ENCODE data around the gene MTG1.
"Not testable (repeated sequence)": the region's sequence is repeated elsewhere in the genome, so short reads cannot be mapped to it uniquely, and the experiment has no call there.

MTG1 gene

DNA sequence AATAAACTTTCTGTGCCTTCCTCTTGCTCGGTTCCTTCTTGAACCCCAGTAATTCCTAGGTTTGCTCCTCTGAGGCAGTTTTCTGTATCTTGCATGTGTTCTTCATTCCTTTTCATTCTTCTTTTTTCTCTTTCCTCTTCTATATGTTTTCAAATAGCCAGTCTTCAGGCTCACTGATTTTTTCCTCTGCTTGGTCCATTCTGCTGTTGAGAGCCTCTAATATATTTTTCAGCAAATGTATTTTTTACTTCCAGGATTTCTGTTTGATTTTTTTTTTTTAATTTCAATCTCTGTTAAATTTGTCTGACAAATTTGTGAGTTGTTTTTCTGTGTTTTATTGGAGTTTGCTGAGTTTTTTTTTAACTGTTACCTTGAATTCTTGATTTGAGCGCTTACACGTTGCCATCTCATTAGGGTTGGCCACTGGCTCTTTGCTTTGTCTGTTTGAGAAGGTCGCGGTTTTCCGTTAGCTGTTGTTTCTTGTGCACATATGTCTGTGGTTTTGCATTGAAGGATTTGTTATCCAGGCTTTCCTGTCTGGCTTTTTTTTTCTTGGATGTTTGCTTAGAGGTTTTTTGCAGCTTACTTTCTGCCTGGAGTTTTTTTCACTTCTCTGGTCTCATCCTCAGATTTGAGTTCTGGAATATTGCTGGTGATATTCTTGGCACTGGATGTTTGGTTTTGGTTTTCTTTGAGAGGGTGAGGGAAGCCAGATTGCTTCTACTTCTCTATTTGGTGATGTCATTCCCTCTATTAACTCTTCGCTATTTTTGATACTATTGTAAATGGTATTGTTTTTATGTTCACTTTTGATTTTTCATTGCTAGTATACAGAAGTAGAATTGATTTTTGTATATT, 17.8 kb downstream of the MTG1 start:
- no peak for TF ChIP-seq POLR2A (IDR thresholded peaks at IDR 0.05; ENCODE audit: low read depth, low read length)
- no peak for DNase-seq (ENCODE audit: insufficient read length, low spot score)
- FAIRE-seq, result no peak

DNA sequence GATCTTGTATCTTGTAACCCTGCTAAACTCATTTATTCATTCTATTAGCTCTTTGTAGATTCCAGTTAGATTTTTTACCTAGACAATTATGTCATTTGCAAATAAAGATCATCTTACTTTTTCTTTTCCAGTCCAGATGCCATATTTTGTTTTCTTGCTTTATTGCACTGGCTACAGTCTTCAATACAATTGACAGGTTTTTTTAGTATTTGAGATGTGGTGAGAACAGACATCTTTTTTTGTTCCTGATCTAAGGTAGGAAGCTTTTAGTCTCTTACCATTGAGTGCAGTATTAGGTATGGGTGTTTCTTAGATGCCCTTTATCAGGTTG, 18.4 kb downstream of the MTG1 start:
- FAIRE-seq, result no peak
- no peak for TF ChIP-seq POLR2A (IDR thresholded peaks at IDR 0.05; ENCODE audit: low read depth, low read length)
- DNase-seq (ENCODE audit: insufficient read length, low spot score), result no peak

DNA sequence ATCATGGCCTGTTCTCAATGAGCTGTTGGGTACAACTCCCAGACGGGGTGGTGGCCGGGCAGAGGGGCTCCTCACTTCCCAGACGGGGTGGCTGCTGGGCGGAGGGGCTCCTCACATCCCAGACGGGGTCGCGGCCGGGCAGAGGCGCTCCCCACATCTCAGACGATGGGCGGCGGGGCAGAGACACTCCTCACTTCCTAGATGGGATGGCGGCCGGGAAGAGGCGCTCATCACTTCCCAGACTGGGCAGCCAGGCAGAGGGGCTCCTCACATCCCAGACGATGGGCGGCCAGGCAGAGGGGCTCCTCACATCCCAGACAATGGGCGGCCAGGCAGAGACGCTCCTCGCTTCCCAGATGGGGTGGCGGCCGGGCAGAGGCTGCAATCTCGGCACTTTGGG, 20.4 kb downstream of the MTG1 start:
- FAIRE-seq; DNase-seq (ENCODE audit: insufficient read length, low spot score): not testable (repeated sequence)

DNA sequence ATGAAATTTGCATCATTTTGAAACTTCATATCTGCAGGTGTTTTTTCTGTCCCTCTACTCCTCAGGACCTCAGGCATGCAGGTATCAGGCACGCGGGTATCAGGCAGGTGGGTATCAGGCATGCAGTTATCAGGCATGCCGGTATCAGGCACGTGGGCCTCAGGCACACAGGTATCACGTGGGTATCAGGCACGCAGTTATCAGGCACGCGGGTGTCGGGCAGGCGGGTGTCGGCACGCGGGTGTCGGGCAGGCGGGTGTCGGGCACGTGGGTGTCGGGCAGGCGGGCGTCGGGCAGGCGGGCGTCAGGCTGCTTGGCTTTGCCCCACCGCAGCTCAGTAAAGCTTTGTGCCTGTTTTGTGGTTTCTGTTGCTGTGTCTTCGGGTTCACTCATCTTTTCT, 21.8 kb downstream of the MTG1 start:
- no peak for TF ChIP-seq POLR2A (IDR thresholded peaks at IDR 0.05; ENCODE audit: low read depth, low read length)
- no peak for FAIRE-seq

DNA sequence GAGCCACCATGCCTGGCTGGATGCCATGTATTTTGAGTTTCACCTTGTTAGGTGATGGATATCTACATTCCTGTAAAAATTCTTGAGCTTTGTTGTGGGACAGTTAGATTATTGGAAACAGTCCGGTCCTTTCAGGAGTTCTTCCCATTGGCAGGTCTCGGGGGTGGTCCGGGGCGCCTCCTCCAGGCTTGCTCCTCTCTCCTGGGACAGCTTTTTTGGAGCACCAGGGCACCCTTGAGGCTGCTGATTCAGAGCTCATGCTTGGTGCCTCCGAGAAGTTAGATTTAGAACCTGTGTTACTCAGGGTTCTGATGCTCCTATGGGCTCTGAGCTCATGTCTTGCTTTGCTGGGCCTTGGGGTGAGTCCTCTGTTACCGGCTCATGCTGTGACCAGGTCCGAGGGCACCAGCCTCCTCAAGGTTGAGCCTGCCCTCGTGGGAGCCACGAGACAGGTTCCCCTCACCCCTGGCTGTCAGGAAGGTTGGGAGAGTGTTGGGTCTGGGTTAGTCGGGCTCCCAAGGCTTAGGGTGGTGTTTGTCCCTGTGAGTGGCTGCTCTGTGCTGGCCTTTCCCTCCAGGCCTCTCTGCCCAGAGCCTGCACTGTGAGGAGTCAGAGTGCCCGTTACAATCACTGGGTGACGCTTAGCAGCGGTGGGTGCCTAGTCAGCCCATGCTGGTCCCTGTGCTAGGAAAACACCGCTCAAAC, 24.5 kb downstream of the MTG1 start:
- no peak for TF ChIP-seq POLR2A (IDR thresholded peaks at IDR 0.05; ENCODE audit: low read depth, low read length)
- DNase-seq (ENCODE audit: insufficient read length, low spot score) (no peak), FAIRE-seq (no peak)

More for the DNA sequence above, 21.8 kb downstream of the MTG1 start:
- DNase-seq (ENCODE audit: insufficient read length, low spot score), result no peak

DNA sequence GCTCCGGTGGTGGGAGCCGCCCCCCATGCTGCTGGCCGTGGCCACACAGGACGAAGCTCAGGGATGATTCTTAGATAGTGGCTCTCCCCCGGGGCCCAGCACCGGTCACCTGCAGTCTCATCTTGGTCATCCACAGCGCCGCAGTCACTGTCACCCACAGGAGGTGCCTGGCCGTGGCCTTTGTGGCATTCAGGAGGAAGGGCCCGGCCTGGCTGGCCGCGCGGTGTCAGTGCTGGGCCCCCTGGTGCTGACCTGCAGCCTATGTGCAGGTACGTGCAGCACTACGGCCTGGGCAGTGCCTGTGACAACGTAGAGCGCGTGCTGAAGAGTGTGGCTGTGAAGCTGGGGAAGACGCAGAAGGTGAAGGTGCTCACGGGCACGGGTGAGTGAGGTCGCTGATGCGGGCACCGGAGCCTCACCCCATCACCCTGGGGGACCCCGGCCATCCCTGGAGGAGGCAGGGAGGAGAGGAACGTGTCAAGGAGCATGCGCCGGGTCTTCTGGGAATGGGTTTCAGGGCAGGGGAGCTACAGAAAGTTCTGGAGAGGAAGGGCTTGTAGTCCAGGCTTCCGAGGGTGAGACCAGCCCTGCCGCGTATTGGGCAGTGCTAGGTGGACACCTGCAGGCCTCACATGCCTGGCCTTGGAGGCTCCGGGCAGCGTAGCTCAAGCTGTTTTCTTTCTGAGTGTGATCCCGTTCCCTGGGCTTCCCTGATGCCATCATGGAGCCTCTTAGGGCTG, 25.4 kb downstream of the MTG1 start:
- no peak for TF ChIP-seq POLR2A (IDR thresholded peaks at IDR 0.05; ENCODE audit: low read depth, low read length)
- FAIRE-seq (no peak), DNase-seq (ENCODE audit: insufficient read length, low spot score) (no peak)

DNA sequence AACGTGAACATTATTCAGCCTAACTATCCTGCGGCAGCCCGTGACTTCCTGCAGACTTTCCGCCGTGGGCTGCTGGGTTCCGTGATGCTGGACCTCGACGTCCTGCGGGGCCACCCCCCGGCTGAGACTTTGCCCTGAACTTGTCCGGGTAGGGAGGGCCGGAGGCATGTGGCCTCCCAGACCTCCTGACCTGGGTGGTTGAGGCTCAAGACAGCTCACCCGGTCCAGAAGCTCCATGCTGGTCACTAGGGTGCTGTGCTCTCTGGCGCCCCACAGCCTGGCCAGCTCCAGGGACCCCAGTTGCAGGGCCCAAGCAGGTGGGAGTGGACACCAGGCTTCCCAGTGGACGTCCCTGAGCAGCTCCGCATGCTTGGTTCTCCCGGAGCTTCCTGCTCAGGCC, 26.1 kb downstream of the MTG1 start:
- DNase-seq (ENCODE audit: insufficient read length, low spot score) (no peak), FAIRE-seq (no peak)
- TF ChIP-seq POLR2A (IDR thresholded peaks at IDR 0.05; ENCODE audit: low read depth, low read length), result no peak

DNA sequence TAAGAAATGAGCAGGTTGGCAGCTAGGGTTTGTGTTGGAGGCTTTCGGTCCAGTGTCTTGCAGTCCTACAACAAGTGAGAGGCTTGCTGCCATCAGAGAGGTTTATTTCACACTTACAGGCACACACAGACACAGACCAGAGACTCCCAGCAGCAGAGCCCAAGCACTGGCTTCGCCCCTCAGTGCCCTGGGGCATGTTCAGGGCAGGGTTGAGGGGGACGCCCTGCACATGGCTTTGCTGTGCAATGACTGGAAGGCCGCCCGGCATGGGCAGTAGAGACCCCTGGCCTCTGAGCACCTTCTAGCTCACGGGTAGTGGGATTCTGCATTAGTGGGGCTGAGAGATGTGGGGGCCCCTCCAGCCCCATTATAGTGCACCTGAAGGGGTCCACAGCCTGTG, 26.6 kb downstream of the MTG1 start:
- no peak for DNase-seq (ENCODE audit: insufficient read length, low spot score)
- no peak for TF ChIP-seq POLR2A (IDR thresholded peaks at IDR 0.05; ENCODE audit: low read depth, low read length)
- FAIRE-seq, result no peak

DNA sequence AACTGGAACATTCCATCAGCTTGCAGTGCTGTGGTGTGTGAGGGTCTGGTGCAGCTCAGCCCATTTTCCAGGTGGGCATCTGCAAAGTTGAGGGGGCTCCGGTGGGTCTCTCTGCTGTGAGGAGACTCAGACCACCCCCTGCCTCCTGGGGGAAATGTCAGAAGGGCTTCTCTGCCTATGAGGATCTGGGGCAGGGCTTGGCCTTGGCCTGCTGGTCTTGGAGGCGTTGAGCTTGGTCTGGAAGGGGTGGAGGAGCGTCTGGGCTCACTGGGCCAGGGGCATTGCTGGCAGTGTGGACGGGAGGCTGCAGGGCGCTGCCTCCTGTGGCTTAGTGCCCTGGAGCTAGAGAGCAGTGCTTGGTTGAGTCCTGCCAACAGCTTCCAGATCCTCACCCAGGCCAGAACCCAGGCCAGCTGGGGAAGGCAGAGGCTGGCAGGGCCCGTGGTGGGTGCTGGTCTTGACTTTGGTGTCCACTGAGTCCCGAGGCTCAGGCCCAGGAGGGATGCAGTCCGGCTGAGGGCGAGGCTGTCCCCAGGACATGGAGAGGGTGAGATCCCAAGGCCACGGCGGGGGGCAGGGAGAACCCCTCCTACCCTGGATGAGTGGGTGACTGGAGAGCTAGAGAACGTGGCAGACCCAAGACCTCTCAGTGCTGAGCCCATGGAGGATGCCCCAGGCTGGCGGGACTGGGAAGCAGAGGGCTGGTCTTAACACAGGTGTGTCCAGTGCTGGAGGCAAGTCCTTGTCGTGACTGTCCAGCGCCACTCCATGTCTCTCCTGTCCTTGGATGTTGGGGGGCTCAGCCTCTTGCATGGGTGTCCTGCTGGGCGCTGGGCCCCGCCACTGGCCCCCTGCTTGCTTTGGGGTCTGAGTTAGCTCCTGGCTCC, 27.6 kb downstream of the MTG1 start:
- no peak for DNase-seq (ENCODE audit: insufficient read length, low spot score)
- no peak for FAIRE-seq

DNA sequence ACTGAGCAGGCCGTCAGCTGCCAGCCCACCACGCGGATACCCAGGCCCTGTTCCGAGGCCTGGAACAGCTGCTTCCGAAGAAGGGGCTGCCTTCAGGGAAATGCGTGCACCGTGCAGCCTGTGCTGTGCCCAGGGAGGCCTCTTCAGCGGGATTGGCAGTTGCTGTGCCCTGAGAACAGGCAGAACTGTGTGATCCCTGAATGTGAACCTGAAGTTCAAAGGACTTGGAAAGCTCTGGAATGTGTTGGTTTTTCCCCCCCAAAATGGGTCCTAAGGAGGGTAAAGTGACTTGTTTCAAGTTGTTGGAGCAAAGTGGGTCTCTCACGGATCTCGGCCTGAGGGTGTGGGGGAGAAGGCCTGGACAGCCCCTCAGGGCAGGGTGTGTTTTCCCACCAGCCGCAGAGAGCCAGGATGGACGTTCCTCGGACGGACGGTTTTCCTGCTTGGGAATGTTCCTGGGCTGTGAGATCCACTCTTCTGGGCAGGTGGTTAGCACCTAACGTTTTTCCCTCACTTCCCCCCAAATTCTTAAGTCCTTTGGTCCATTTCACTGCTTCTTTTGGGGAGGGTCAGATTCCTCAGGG, 28.4 kb downstream of the MTG1 start:
- no peak for TF ChIP-seq POLR2A (IDR thresholded peaks at IDR 0.05; ENCODE audit: low read depth, low read length)
- FAIRE-seq, result no peak
- DNase-seq (ENCODE audit: insufficient read length, low spot score), result no peak

More for the DNA sequence above, 27.6 kb downstream of the MTG1 start:
- no peak for TF ChIP-seq POLR2A (IDR thresholded peaks at IDR 0.05; ENCODE audit: low read depth, low read length)

DNA sequence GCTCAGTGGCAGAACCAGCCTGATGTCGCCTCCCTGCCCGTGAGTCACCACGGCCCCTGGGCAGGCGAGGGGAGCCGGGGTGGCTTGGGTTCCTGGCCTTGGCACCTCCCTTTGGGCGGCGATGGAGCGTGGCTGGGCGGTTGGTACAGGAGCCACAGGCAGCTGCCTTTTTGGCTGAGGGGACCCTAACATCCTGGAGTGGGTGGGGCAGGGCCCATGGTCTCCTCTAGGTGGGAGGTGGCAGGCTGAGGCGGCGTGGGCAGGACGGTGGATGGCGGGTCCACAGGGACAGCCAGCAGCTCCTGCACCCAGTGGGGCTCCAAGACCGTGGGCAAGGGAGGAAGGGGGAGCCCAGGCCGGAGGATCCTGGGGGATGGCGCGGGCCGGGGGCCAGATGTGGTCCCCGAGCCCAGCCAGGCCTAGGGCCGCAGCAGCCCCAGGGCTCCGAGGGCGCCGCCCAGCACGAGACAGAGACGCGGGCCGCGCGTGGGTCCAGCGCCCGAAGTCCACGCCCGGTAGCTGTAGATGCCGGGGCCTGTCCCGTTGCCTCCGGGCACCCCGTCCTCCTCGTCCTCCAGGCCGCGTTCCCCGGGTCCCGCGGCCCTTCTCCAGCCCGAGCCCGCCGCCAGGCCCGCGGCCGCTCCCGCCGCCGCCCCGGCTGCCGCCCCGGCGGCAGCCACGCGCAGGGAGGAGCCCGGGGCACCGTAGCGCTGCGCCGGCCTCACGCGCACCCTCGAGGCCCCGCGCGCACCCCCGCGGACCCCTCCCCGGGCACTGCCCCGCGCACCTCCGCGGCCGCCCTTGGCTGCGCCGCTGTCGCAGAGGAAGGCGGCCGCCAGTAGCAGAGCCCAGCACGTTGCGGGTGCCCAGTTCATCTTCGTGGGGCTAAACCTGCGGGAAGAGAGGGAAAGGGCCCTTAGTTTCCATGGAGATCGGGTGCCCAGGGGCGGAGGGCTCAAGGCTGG, 29.1 kb downstream of the MTG1 start:
- TF ChIP-seq POLR2A (IDR thresholded peaks at IDR 0.05; ENCODE audit: low read depth, low read length), result no peak
- FAIRE-seq (no peak), DNase-seq (ENCODE audit: insufficient read length, low spot score) (no peak)

DNA sequence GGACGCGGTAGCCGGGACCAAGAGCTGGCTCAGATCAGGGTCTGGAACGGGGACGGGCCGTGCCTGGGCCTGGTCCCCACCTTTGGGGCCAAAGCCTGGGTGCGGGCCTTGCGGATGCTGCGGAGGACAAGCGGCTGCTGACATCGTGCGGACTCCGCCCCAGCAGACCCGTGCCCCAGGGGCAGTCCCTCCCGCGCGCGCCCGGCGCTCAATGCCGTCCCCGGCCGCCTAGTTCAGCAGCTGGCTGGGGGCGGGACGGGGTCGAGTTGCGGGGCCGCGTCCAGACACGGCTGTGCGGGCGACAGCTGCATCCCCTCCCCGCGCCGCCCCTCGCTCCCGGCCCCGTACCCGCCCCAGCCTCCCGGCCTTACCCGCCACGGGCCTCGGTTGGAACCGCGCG, 30.1 kb downstream of the MTG1 start:
- not testable (repeated sequence) for FAIRE-seq; DNase-seq (ENCODE audit: insufficient read length, low spot score)

DNA sequence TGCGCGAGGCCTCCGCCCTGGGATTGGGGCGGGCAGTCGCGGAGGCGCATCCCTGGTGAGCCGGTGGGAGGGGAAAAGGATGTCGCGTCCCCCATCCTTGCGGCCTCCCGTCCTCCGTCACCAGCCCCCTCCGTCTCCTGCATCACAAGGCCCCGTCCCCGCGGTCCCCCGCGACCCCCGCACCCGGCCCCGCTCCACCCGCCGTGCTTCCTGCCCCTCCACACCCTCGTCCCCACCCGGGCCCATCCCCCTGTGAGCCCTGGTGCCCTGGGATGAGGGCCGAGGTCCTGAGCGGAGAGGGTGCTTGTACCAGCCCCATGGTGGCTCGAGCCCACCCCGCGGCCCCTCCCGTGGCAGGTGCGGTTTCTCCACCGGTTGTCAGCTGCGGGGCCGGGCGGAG, 30.6 kb downstream of the MTG1 start, which contains the start of gene SPRN:
Gene SPRN (minus strand): TSS at position 25 of the 400 bp plus-strand sequence. CDS start 944 bp downstream, outside the sequence.
- FAIRE-seq, result not testable (repeated sequence)

DNA sequence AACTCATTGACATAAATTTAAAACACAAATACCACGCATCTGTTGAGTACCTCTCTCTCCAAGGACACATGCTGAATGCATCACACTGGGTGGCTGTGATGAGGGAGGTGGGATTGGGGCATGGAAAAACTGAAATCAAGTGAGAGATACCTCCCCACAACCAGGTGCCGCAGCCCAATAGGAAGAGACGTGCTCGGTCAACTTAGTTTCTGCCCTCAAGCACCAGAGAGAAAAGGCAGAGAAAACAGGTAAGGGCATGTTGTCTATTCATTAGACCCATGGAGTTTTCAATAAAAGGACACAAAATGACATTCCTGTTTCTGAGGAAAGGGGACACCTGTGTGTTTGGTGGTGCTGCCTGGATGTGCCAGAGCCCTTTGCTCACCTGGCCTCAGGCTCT, 35.6 kb downstream of the MTG1 start:
- FAIRE-seq; DNase-seq (ENCODE audit: insufficient read length, low spot score): not testable (repeated sequence)

More for the DNA sequence above, 30.6 kb downstream of the MTG1 start, which contains the start of gene SPRN:
- DNase-seq (ENCODE audit: insufficient read length, low spot score), result not testable (repeated sequence)

DNA sequence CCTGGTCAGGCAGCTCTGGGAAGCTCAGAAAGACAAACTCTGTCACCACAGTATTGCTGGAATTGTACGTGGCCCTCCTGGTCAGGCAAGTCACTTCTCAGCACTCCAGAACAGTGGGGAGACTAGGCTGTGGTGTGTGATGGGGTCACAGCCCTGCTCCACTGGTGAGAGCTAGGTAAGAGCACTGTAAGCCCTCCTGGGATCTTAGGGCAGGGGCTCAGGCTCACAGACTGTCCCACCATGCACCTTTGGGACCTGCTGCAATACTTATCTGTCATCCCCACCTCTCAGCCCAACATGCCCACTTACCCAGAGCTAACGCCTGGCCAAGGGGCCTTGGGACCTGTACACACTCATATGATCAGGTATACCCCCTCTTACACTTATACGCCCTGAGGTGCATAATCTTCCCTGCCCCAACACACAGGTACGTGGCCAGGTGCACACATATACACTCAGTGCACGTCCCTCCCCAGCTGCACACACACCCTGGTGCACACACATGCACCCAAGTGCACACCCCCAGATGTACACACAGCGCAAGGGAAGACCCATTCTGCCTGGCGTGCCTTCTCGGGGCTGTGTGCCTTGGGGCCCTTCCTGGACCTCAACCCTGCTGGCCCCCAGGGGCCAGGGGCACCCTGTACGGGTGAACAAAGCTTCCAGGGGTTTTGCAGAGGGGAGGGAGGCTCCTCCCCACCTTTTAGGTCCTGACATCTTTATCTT, 38.1 kb downstream of the MTG1 start:
- not testable (repeated sequence) for FAIRE-seq

DNA sequence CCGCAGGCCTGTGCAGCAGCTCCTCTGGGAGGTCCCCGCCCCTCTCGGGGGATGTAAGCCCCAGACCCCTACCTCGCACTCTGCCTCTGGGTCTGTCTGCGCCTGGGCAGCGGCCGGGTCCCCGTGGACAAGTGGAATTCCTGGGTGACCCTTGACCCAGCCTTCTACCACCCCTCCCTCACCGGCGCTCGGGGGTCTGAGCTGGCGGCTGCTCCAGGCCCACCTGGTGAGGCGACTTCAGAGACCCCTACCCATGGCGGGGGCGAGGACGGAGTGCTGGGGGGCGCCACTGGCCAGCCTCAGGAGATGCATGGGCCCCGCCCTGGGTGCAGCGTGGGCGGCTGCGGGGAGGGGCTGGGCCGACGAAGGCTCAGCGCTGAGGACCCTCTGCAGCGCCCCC, 38.8 kb downstream of the MTG1 start:
- FAIRE-seq; DNase-seq (ENCODE audit: insufficient read length, low spot score): not testable (repeated sequence)

More for the DNA sequence above, 38.1 kb downstream of the MTG1 start:
- not testable (repeated sequence) for DNase-seq (ENCODE audit: insufficient read length, low spot score)

Measured in H54 (cell line).